A172 (cell line): Measurements from ENCODE around the gene ZBTB20. TPM values are rescaled to one million over a fixed set of nuclear protein-coding genes. Genes with fewer than 3 reads are reported as not detected.
A peak's percentile ranks its signal among the peaks of the same experiment; 100 is the strongest.

ENCODE experiments used
- DNase-seq: peaks from one replicate; pipeline ENCODE4 v3.0.0-alpha.2; 2015; ENCODE audit warnings: low spot score
- total RNA-seq: library from RNA; depleted of rRNA; stranded (reverse); fragments of >200 nt; shearing (Covaris generic); gene quantifications from 2 replicates; pipeline ENCODE4 v1.2.3, GENCODE V29; 2014

The ZBTB20 gene
- total RNA-seq, 1 experiment from 2014 or later = 7.5 TPM

- DNase-seq = no peak
Measured at GRCh38 chr3:115089481-115089880, 57.6 kb downstream of the ZBTB20 start.

DNA sequence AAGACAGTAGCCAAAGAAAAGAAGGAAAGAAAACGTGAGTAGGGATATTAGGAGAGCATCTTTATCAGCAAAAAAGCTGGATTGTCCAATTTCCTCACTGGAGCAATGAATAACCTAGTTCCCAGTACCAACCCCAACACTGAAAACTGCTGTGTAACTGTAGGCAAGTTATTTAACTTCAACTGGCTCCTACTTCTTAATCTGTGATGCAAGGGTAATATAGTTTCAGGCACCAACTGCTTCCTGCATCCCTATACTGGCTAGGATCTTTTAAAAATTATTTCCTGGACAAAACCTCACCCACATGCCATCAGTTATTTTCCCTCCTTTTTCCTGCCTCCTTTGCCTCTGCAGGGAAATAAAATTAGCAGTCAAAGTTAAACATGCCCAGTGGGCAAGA, 59.6 kb downstream of the ZBTB20 start:
- no peak for DNase-seq

DNA sequence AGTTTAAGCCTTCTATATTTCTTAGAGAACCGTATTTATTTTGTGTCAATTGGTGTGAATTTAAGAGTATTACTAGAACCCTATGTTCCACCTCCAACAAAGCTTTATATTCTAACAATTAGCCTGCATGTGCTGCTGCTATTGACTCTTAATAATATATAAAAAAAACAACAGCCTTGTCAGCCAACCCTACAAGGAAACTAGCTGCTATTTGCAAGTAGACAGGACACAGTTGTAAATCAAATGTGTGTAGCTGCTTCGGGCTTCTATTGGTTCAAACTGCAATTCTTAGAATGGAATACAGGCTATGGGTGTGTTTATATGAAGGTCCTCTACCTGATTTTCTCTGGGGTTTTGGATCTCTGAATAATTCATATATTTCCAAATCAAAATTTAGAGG, 60.7 kb downstream of the ZBTB20 start:
- DNase-seq = no peak

- no peak for DNase-seq
Measured at GRCh38 chr3:115085197-115085865, 61.8 kb downstream of the ZBTB20 start.

- no peak for DNase-seq
Measured at GRCh38 chr3:115084686-115085085, 62.4 kb downstream of the ZBTB20 start.

GRCh38 chr3:115082260-115082659, 64.8 kb downstream of the ZBTB20 start:
- no peak for DNase-seq

DNA sequence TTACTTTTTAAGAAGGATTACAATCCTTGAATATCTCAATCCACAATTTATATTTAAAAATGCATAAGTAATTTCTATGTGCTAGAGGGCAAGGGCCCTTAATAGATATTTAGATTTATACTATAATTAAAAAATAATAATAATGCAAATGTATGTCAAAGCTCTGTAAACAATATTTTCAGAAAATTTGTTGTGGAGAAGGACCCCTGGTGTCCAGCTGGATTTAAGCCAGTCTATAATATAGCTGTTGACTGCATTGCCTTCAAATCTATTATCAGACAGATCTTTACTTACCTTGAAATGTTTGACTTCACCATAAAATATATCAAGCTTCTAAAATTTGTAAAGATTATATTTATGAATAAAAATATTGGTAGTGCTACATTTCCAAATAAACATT, 65.6 kb downstream of the ZBTB20 start:
- DNase-seq = no peak

DNA sequence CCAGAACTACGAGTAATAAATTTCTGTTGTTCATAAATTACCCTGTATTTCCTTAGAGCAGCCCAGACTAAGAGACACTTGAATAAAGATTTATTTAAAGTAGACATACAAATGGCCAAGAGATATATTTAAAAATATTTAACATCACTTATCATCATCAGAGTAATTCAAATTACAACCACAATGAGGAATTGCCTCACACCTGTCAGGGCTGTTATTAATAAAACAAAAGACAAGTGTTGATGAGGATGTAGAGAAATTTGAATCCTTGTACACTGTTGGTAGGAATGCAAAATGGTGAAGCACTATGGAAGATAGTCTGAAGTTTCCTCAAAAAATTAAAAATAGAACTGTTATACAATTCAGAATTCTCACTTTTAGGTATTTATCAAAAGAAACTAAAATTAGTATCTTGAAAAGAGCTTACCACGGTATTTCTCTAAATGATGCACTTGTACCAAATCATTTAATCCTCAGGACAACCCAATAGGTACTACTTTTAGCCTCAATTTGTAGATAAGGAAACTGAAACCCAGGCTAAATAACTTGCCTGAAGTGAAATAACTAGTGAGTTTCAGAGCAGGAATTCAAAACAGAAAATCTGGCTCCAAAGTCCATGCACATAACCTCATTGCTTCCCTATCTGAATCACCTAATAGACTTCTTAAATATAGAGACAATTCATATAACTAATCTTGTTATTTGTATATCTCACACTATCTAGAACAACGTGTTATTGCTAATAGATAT, 69.4 kb downstream of the ZBTB20 start:
- DNase-seq = no peak

GRCh38 chr3:115074502-115074901, 72.6 kb downstream of the ZBTB20 start:
- DNase-seq = no peak

- DNase-seq = no peak
Measured at GRCh38 chr3:115072265-115073021, 74.6 kb downstream of the ZBTB20 start.

DNA sequence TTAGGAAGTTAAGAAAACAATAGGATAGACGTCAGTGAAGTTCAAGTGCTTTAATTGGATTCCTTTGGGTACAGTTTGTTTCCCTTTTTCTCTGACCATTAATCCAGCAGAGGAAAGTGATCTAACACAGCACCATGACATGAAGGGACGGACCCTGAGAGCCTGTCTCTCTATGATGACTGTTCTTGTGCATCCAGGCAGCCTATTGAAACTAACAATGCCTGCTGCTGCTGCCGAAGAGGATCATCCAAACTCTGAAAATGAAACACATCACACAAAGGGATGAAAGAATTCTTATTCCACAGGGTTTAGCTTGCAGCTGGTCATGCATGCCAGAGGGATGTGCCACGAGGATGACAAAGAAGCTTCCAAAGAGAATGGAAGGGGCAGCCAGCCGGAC, 75.5 kb downstream of the ZBTB20 start:
- peak; percentile 18 for DNase-seq

- DNase-seq = no peak
Measured at GRCh38 chr3:115071166-115071565, 75.9 kb downstream of the ZBTB20 start.

- no peak for DNase-seq
Measured at GRCh38 chr3:115068799-115069198, 78.3 kb downstream of the ZBTB20 start.

DNA sequence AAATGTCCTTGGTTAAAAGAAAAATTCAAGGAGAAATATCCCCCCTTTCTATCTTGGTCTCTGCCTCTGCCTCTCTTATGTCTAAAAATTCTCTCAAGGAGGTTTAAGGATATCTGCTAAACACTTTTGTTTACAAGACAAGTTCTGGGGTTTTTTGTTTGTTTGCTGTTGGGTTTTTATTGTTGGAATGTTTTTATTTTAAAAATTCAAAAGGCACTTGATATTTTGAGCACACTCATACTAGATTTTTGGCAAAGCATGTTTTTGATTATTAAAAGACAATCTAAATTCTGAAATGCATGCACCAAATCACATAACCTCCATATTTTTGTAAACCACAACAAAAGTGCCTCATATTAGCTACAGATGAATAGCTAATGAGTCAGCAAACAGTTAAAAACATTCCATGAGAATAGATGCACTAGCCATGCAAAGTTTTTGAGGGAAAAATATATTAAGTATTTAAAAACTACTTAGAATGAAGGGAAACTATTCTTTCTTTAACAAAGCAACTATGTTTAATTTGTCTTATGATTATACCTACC, 84.6 kb downstream of the ZBTB20 start:
- DNase-seq = peak; percentile 31

GRCh38 chr3:115062009-115062408, 85.1 kb downstream of the ZBTB20 start:
- DNase-seq = no peak

DNA sequence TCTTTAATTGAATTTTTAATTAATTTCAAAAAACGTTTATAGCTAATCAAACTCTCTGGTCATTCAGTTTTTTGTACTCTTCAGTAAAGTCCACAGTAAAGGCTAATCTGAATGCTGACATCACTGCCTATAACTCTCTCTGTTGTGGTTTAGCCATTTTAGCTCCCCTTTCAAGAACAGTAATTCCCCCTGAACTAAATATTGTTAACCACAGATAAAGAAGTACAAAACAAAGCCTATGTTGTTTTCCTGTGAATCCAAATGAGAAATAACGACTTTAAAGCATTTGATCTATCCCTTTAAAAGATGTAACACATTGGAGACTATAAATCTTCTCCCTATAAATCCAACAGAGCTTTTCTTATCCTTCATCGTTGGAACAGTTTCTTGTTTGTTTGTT, 94.2 kb downstream of the ZBTB20 start:
- DNase-seq = no peak

DNA sequence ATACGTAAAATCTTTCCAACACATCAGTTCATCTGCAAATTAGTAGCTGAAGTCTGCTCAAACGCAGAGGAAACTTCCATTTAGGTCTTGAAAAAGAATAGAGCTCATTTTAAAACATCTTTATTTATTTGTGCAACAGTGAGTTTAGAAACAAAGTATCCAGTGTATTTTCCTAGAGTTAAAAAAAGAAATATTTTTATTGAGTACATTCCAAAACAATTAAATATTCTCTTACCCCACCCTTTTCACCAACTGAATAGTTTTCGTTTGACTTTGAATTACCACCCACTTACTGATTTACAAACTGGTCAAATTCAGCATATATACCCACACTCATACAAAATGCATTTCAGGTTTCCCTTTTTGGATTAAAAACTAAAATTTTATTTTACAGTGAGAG, 104.7 kb downstream of the ZBTB20 start:
- no peak for DNase-seq

- DNase-seq = peak; percentile 54
Measured at GRCh38 chr3:115040673-115041286, 106.3 kb downstream of the ZBTB20 start.

- DNase-seq = no peak
Measured at GRCh38 chr3:115040246-115040645, 106.8 kb downstream of the ZBTB20 start.

DNA sequence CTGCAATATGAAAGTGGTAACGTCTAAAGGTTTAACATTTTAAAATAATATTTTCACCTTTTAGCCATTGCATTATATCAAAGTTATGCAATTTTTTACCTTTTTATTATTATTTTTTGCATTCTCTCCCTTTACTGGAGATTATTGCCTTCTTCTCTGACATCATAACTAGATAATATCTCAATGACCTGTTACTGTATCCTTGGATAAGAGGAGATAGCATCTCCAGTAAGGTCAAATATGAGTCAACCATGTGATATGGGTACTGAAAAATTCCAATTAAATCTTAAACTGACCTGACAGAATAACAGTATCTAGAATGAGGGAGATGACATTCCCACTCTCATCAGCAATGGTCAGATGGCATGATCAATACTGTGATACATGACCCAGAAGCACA, 108.3 kb downstream of the ZBTB20 start:
- DNase-seq = no peak

DNA sequence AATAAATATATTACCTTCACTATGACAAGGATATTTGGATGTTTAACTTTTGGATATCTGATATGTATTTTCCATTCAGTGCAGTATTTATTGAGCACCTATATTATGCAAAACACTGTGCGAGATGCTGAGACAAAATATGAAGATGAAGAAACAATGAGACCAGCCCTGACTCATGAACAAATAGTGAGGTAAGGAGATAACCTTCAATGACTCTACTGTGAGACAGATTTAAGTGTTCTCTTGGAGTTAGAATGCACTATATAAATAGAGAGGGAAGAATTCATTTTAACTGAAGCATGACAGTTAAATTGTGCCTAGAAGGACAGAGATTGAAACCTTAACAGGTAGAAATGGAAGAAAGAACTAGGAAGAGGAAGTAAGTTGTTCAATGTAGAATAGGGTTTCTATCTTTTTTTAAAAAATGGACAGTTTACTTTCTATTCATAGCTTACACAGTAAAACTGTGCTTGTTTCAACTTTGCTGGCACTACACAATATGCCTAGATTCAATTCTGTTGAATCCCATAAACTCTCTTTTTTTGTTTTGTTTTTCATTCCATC, 124.2 kb downstream of the ZBTB20 start:
- DNase-seq = no peak

DNA sequence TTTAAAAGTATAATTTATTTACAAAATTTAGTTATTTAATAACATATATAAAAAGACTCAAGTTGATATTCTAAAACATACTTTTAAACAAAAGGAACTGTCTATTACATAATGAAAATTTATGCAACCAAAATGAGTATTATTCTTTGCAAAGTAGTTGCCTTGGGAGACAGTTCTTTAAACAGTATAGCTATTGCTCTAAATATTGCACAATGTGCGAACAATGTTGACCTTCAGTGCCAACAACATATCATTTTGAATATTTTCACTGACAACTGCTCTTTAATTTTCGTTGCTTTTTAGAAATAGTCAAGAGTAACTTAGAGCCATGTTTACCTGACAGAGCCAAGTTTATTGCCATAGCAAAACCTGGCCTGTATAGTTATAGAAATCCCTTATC, 124.9 kb downstream of the ZBTB20 start:
- no peak for DNase-seq
